HG03045 (cell line): ENCODE results near the gene FTH1.

Source experiments
- ATAC-seq: cut with Tn5 transposase; IDR thresholded peaks from one replicate; pipeline ENCODE4 v1.9.1; 2021; ENCODE audit warnings: mild to moderate bottlenecking, moderate library complexity; ENCODE audit not compliant: unreplicated experiment

FTH1 gene

DNA sequence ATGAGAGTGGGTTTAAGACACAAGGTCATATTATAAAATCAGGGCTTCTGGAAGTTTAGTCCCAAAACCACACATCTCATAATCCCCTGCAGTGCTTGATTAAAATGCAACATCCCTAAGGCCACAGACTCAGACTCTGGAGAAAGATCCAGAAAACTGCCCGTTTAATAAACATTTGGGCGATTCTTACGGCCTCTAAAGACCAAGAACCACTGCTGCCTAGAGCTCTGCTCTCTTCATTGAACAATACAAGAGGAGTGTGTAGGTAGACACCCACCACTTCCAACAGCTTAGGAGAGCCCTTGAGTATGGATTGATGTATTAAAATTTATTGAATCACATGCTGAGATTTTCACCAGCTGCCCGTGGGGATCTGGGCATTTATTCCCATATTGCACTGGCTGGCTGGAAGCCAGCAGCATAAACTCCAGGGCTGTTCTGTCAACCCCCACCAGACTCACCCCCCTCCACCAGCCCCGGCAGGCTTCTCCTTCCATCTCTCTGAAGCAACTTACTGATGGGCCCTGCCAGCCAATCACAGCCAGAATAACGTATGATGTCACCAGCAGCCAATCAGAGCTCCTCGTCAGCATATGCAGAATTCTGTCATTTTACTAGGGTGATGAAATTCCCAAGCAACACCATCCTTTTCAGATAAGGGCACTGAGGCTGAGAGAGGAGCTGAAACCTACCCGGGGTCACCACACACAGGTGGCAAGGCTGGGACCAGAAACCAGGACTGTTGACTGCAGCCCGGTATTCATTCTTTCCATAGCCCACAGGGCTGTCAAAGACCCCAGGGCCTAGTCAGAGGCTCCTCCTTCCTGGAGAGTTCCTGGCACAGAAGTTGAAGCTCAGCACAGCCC lies 18.0 kb downstream of the FTH1 start:
- ATAC-seq = no peak

DNA sequence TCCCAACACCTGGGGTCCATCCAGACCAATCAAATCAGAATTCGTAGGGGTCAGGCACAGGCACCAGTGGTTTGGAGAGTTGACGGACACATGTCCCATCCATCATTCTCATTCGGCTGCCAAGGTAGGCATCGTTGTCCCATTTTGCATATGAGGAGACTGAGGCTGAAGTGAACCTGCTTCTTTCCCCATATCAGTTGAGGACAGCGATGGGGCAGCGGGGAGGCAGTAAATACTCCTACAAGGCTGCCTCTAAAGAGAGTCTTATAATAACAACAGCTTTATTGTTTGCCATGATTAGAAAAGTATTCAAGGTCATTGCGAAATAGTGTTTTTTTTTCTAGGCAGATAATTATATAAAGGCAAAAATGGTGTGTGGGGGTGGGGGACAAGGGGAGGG lies 18.9 kb downstream of the FTH1 start:
- no peak for ATAC-seq

DNA sequence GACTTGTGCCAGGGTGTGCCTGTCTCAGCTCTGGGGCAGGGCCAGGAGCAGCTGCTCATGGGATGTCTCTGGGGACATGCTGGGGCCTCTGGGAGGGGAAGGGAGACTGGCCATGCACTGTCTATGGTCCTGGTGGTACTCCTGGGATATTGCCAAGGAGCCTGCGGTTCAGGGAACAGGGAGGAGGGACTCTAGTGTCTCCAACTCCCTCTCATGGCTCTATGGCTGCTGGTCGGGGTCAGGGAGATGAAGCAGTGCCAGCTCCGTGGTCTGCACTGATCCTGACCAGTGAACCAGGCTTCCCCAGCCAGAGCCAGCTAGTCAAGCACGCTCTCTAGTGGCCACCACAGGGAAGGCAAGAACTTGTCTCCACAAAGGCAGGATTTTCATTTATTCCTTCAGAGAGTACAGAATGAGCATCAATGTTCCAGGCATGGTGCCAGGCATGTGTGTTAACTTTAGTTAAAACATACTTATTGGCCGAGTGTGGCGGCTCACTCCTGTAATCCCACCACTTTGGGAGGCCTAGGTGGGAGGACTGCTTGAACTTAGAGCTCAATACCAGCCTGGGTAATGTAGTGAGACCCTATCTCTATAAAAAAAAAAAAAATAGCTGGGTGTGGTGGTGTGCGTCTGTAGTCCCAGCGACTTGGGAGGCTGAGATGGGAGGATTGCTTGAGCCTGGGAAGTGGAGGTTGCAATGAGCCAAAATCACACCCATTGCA lies 19.8 kb downstream of the FTH1 start:
- no peak for ATAC-seq

DNA sequence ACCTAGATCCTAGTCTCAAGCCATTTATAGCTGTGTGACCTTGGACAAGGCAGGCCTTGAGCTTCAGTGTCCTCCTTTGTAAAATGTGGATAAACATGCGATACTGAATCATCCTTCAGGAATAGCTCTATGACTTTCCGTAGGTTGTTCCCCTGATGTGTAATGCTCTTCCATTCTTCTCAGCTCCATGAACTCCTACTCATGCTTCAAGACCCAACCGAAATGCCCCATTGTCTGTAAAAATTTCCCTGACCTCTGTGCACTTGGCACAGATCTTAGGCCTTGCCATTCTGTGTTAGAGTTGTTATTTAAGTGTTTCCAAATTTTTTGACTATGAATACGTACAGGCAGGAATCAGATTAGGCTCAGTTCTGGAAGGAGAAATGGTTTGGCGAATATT lies 20.5 kb downstream of the FTH1 start:
- ATAC-seq = no peak

DNA sequence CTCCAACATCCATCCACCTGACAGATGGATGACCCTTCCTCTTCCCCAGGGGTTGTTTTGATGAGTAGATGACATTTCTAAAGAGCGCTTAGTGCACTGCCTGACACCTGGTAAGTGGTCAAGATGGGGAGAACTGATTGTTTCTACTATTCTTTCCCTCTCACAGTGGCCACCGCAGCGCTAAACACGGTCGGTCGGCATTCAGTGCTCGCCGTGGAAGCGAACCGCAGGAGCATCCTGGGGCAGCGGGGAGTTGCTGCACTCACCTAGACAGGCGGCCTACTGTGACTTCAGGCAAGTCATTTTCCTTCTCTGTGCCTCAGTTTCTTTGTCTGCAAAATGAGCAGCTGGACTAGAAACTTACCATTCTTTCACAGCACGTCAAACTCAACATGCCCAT lies 22.2 kb downstream of the FTH1 start:
- ATAC-seq = no peak

DNA sequence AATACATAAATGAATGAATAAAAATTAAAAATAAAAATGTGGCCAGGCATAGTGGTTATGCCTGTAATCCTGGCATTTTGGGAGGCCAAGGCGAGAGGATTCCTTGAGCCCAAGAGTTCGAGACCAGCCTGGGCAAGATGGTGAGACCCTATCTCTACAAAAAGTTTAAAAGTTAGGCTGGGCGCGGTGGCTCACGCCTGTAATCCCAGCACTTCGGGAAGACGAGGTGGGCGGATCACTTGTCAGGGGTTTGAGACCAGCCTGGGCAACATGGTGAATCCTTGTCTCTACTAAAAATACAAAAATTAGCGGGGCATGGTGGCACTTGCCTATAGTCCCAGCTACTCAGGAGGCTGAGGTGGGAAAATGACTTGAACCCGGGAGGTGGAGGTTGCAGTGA lies 27.0 kb downstream of the FTH1 start:
- no peak for ATAC-seq

DNA sequence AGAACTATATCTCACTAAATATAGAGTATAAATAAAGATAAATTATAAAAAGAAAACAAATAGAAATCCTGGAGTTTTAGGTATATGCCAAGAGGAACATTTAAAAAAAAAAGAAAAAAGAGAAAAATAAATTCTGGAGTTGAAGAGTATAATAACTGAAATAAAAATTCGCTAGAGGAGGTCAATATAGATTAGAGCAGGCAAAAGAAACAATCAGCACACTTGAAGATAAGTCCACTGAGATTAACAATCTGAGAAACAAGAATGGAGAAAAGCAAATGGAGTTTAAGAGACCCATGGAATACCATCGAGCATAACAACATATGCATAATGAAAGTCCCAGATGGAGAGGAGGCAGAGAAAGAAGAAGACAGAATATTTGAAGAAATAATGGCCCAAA lies 31.6 kb downstream of the FTH1 start:
- no peak for ATAC-seq

DNA sequence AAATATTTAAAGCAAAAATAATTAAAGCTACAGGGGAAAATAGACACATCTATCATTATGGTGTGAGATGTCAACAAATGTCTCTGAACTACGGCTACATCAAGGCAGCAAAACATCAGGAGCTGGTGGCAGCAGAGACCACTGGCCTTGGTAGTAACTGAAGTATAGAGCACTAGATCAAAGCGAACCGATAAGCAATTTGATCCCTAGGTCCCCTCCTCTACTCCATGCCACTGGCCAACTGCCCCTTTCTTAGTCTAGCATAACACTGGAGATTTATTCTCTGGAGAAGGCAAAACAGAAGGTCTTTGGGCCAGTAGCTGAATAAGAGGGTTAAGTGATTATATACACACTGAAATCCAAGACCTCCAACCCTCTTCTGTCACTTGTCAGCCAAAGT lies 36.5 kb downstream of the FTH1 start:
- no peak for ATAC-seq

DNA sequence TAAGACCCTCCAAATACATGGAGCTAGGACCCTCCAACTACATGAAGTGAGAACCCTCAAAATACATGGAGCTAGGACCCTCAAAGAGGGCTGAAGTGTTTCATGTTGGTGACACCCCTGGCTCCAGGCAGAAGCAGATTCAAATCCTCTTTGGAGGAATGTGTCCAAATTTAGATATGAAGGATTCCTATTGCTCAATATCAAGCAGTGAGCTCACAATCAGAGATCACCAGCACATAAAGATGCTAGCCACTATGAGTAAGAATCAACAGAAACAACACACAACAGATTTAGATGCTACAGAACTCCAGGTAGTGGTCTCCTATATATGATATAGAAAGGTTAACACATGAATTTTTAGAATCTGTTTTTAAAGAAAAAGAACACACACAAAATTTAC lies 38.8 kb downstream of the FTH1 start:
- no peak for ATAC-seq

DNA sequence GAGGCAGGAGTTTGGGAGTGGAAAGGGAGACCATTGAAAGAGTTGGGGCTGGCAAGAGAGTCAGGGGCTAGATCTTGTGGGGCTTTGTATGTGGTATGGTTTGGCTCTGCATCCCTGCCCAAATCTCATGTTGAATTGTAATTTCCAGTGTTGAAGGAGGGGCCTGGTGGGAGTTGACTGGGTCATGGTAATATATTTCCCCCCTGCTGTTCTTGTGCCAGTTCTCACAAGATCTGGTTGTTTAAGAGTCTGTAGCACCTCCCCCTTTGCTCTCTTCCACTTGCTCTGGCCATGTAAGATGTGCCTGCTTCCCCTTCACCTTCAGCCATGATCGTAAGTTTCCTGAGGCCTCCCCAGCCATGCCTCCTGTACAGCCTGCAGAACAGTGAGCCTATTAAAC lies 39.9 kb downstream of the FTH1 start:
- ATAC-seq = no peak

DNA sequence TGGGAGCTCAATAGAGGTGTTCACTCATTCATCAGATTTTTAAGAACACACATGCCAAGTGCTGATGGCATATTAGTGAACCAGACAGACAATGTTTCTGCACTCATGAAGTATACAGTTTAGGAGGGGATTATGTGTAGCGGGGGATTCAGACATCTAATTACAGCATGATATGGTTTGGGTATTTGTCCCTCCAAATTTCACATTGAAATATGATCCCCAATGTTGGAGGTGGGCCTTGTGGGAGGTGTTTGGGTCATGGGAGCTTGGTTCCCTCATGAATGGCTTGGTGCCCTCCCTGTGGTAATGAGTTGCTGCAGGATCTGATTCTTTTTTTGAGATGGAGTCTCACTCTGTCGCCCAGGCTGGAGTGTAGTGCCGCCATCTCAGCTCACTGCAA lies 41.2 kb downstream of the FTH1 start:
- ATAC-seq = no peak

DNA sequence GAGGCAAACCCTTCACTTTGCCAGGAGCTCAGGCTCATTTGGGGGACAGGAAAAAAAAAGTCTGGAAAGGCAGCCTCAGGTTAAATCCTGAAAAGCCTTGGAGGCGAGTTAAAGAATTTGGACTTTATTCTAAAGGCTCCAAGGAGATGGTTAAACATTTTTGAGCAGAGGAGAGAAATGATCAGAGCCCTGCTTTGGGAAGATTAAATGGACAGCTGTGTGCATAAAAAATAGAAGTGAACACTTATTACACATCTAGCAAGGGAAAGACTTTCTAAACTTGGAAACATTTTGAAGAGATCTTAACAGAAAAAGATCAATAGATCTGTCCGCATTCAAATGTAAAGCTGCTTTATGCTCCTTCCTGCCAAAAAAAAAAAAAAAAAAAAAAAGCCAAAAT lies 41.7 kb downstream of the FTH1 start:
- ATAC-seq = no peak

DNA sequence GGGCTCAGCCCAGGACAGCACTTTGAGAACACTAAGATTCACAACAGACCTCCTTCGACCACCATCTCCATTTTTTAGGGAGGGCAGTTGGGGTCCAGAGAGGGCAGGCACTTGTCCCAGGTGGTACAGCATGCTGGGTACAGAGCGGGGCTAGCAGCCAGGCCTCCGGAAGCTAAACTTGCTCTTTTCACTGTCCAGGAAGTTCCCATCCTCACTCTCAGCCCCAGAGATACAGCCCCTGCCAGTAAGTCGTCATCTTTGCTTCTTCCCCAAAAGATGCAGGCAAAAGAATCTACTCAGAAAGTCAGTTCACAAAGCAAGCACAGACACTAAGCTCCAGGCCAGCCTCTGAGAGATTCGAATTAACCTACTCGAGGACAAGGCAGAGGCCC lies 43.4 kb downstream of the FTH1 start:
- no peak for ATAC-seq

DNA sequence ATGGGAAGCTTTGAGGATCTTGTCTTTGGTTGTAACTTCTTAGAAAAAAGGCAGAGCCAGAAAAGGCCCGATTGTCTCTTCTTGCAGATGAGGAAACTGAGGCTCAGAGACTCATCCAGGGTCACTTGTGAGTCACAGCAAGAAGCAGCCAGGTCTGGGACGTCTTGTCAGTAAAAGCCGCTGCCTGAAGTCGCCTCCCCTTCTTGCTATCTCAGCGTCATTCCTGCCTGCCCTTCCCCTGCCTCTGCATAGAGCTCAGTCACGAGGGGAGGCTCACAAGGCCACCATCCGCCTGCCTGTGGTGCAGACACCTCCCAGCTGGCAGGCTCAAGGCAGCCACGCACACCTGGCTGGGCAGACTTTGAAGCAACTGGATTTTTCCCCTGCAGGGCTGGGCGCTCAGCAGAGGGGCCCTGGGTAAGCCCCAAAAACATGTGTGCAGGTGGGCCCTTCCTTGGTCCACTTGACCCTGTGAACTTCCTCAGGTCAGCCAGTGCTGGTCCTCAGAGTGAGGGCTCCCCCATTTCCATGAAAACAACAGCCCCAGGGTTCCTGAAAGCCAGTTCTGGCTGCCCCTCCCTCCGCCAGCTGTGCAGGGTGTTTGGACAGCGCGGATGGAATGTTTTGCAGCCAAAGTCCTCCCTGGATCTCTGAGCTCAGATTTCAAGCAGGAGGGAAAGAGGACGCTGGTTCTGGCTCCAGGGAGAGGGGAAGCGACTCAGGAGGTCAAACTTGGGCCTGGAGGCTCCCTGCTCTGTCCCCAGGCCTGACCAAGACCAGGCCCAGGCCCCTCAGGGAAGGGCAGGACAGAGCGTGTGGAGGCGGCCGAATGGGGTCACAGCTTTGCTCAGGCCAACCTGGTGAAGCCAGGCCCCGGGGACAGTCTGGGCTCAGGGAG lies 44.0 kb downstream of the FTH1 start:
- no peak for ATAC-seq

DNA sequence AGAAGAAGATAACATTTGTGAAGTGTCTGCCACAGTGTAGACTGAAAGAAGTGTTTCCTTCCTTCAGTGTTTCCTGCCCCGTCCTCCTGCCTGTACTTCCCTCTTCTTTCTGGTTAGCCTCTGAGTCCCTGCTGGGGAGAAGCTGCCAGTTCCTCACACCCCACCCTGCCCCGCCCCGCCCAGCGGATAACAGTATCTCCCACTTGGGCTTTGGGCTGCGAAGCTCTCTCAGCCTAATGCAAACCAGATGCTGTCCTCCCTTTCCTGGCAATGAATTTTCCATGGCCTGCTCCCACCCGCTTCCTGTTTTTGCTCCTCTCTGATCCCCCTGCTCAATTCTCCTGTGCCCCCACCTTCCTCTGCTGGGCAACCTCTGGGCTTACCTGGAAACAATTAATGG lies 44.9 kb downstream of the FTH1 start:
- no peak for ATAC-seq

DNA sequence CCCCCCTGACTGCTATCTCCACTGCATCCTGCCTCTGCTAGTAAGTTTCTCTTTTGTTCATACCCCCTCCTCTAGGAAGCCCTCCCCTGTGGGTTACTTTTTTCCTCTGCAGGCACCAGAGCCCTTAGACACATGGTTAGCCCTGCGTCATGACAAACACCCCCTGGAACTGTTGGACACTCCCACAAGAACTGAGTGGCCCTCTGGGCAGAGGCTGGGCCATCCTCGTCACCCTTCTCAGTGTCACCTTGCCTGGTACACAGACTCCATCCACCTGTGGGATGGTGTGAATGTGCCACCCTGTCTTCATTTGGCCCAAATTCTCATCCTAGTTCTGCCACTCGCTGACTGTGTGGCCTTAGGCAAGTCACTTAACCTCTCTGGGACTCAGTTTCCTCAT lies 46.0 kb downstream of the FTH1 start:
- no peak for ATAC-seq

DNA sequence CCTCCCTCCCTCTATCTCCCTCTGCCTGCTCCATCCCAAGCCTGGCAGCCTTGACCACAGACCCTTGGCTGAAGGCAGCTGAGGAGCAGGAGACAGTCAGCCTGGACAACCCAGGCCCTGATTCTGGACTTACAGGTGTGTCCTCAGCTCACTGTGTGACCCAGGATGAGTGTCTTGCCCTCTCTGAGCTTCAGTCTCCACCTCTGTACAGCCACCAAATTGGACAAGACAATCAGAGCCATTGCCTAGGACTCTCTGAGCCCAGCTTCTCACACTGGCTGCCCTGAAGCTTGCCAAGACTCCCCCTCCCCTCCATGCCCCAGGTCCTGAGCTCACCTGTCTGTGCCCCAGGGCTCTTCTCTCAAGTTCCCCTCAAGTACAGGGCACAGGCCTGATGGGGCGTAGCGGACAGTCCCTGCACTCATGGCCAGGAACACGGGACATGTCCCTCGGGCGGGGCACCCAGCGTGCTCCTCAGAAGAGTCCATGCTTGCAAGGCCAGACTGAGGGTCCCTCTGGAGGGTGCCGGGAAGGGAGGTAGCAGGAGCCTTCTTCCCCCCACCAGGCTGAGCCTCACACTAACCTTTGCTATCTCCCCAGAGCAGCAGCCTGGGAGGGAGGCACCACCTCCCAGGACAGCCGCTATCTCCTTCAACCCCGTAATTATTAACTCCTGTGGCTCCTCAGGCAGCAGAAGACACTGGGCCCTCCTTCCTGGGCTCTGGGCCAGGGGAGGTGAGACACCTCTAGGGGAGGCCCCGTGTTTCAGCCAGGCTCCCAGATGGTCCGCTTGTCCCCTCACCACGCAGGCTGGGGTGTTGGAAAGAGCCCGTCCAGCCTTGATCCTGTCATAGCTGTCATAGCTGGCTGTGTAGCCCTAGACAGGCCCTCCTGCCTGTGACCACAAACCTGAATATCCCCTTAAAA lies 47.5 kb downstream of the FTH1 start:
- ATAC-seq = no peak

DNA sequence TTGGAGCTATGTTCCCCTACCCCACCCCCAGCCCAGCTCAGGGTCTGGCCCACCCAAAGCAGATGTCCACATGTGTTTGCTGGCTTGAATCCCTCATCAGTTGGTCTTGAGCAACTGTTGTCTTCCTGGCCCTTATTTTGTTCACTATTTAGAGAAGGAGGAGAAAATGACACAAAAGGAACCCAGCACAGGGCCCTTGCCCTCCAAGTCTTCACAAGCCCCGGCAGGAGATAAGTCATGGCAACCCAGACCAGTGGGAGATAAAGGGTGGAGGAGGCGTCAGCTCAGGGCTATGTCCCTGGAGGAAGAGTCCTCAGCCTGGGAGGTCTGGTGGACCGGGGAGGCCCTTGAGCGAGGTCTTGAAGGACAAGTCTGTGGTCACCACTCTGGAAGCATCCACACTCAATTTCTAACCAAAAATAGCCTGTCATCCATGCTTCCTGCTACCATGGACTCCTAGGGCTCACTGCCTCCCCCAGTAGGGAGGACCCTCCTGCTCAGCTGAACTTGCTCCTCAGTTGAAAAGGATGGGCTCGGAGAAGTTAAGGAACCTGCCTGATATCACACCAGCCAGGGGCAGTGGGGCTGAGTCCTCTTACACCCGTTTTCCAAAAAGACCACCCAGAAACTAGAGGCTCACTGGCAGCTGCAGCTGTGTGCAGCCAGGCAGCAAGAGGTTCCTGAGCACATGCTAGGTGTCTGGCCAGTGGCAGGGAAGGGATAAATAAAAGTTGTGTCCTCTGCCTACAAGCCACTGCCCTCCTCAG lies 48.3 kb downstream of the FTH1 start:
- ATAC-seq = no peak

DNA sequence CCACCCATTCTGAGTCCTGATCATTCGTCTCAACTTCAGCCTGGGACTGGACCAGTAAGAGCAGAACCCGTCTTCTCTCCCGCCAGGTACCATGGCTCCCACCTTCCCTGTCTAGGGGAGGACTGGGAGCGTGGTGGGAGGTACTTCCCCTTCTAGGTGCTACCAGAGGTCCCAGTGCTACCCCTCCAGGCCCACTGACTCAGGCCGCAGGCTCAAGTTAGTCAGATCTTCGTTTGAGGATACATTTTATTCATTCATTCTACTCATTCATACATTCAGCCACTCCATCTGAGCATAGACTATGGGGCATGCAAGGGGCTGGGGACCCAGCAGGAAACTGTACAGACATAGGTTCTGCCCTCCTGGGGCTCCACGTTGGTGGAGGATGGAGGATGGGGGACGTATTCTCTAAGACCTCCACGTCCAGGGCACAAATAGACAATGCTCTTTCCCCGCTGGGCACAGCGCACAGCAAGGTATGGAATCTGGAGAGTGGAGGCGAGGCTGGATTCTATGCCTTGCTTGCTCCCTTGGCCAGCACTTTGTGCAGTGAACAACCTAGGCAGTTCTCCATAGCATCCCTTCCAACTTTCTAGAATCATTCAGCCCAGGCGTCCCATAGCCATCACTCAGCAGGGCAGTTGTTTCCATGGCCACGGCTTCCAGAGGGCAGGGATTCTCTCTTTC lies 49.0 kb downstream of the FTH1 start:
- no peak for ATAC-seq
